ENCODE results near the gene GPALPP1.

- TF ChIP-seq CTCF (IDR thresholded peaks at IDR 0.05; ENCODE audit: low read depth, low read length) (no peak), MYC (IDR thresholded peaks at IDR 0.05; ENCODE audit: low read depth, low read length) (no peak), POLR2A (IDR thresholded peaks at IDR 0.05; ENCODE audit: extremely low read depth, insufficient read length) (no peak), MAX (IDR thresholded peaks at IDR 0.05; ENCODE audit: low read depth, low read length) (no peak)
Observed at GRCh38 chr13:45040173-45040572, 50.8 kb downstream of the GPALPP1 start.

Data from NB4 (cell line).